H1 (cell line): ENCODE measurements around the gene TMA7. TPM values are rescaled to one million over a fixed set of nuclear protein-coding genes. Genes with fewer than 3 reads are reported as not detected.

ENCODE experiments used
- SIX5 ChIP-seq: IDR thresholded peaks from 2 replicates; pipeline ENCODE4 v1.6.1; 2011; ENCODE audit warnings: mild to moderate bottlenecking, low read depth, low read length
- polyA plus RNA-seq, 7 experiments: library from polyadenylated mRNA; depleted of rRNA in 3 of 7; stranded (reverse) in 5 of 7; unstranded in 2 of 7; fragments of >200 nt in 5 of 7; fragments of 200-250 nt in 2 of 7; gene quantifications; 1 replicate in 5 of 7; 2 replicates in 1 of 7; 4 replicates in 1 of 7; pipeline versions ENCODE4 v1.2.1 to v1.2.3, GENCODE V29; 2011 to 2013; ENCODE audit warnings: missing spikeins in 2 of 7, mixed read lengths in 2 of 7
- total RNA-seq: library from RNA; stranded (reverse); fragmentation: NEBNext Ultra II Directional; extraction: Animal tissue kit (Norgen Biotek cat#: 25700); gene quantifications from 2 replicates; pipeline ENCODE4 v1.2.1, GENCODE V29; 2021

The TMA7 gene
- total and polyA plus RNA-seq, 2 of the 8 experiments (the other 6 are each of a cell fraction or from before 2014, with no cell fraction given): 138 to 305 TPM

GRCh38 chr3:48435223-48435595 lies 4.8 kb upstream of the TMA7 start (continued):
- no peak for TF ChIP-seq SIX5
